Panc1 (cell line): Measurements from ENCODE around the gene SMPD1. TPM values are rescaled to one million over a fixed set of nuclear protein-coding genes. Genes with fewer than 3 reads are reported as not detected.

ENCODE experiments used
- ATAC-seq: fragments of 200-7000 bp; cut with Tn5 transposase; 2 replicates; pipeline ENCODE4 v1.9.1; 2020; ENCODE audit warnings: mild to moderate bottlenecking, moderate library complexity
- BruUV-seq: library from RNA; stranded (reverse); fragments of 400-500 nt; replicated peaks from 2 replicates; lab custom pipeline; 2021; lab: Mats Ljungman, UMichigan
- CTCF ChIA-PET: fragments of 300-600 bp; sonication (Branson Sonifier 250); formaldehyde crosslinking; loops from one replicate; lab custom pipeline; 2022; ENCODE audit warnings: antibody characterized with exemption; lab: Charles Lee
- POLR2A ChIA-PET: fragments of 300-600 bp; sonication (Branson Sonifier 250); formaldehyde crosslinking; loops from one replicate; lab custom pipeline; 2022; ENCODE audit warnings: antibody characterized with exemption; lab: Charles Lee
- DNase-seq: peaks from one replicate; pipeline ENCODE4 v3.0.0-alpha.2; 2010; ENCODE audit warnings: low read depth, low spot score
- H3K27ac ChIP-seq: 2 replicates; pipeline ENCODE4 v1.5.1; 2011; ENCODE audit warnings: mild to moderate bottlenecking, low read length, inconsistent platforms
- H3K27me3 ChIP-seq: fragments of 200-500 bp; sonication (Bioruptor generic); 2 replicates; pipeline ENCODE4 v1.6.0; 2014; ENCODE audit warnings: low read length, inconsistent platforms; ENCODE audit not compliant: control insufficient read depth, insufficient read depth
- H3K36me3 ChIP-seq: fragments of 200-500 bp; sonication (Bioruptor generic); 2 replicates; pipeline ENCODE4 v1.5.1; 2014; ENCODE audit warnings: inconsistent platforms, mild to moderate bottlenecking, low read length, moderate library complexity; ENCODE audit not compliant: control insufficient read depth, insufficient read depth
- H3K4me1 ChIP-seq: 2 replicates; pipeline ENCODE4 v1.5.1; 2011; ENCODE audit warnings: inconsistent platforms, mild to moderate bottlenecking, low read length, moderate library complexity; ENCODE audit not compliant: control insufficient read depth, insufficient read depth
- H3K4me3 ChIP-seq, 2 experiments: 2 replicates each; pipeline ENCODE4 v1.5.1; 2011 to 2012; ENCODE audit warnings: low read depth in 2 of 2, low read length in 2 of 2, mild to moderate bottlenecking in 2 of 2, inconsistent platforms in 1 of 2, moderate library complexity in 1 of 2
- H3K9me3 ChIP-seq: fragments of 200-500 bp; sonication (Bioruptor generic); 2 replicates; pipeline ENCODE4 v1.5.1; 2014; ENCODE audit warnings: low read depth, mild to moderate bottlenecking, inconsistent platforms, low read length, moderate library complexity; ENCODE audit not compliant: control insufficient read depth, insufficient read depth
- CTCF ChIP-seq: fragments of 450-650 bp; IDR thresholded peaks from 2 replicates; pipeline ENCODE4 v1.5.1; 2017; ENCODE audit warnings: mild to moderate bottlenecking
- POLR2AphosphoS5 ChIP-seq: IDR thresholded peaks from 2 replicates; pipeline ENCODE4 v1.6.1; 2012; ENCODE audit warnings: mild to moderate bottlenecking, low read depth, low read length, moderate library complexity
- SIN3A ChIP-seq: IDR thresholded peaks from 2 replicates; pipeline ENCODE4 v1.6.1; 2012; ENCODE audit warnings: low read depth, mild to moderate bottlenecking, low read length, moderate library complexity, borderline replicate concordance; ENCODE audit not compliant: insufficient read depth
- TCF7L2 ChIP-seq: IDR thresholded peaks from 2 replicates; pipeline ENCODE4 v1.6.1; 2011; ENCODE audit warnings: mild to moderate bottlenecking, low read depth, low read length, inconsistent platforms
- in situ Hi-C: cut with HindIII; loops from 2 replicates; pipeline ENCODE4 v1.10.0; 2016; ENCODE audit warnings: low sequenced_read_pairs, low pct_unique_long_range_greater_than_20kb
- intact Hi-C: fragments of 100-400 bp; cut with micrococcal nuclease; formaldehyde crosslinking; loops from one replicate; pipeline ENCODE4 v1.10.0; 2022; ENCODE audit not compliant: unreplicated experiment
- total RNA-seq: library from RNA; stranded (reverse); gene quantifications from one replicate; pipeline ENCODE4 v1.2.1, GENCODE V29; 2021; ENCODE audit not compliant: unreplicated experiment
- TF ChIP-seq, protein P1 (sequence below), 2 experiments: IDR thresholded peaks; 2 replicates each; pipeline ENCODE4 v1.6.1; 2011 to 2012; ENCODE audit warnings: low read depth in 2 of 2, control low read depth in 1 of 2, low read length in 1 of 2, mild to moderate bottlenecking in 1 of 2, moderate library complexity in 1 of 2; ENCODE audit not compliant: insufficient read depth in 1 of 2

Gene SMPD1
- total RNA-seq, 1 experiment from 2014 or later: 20.0 TPM

- DNase-seq: no peak
- intact Hi-C loops (no loop called here), in situ Hi-C loops (no loop called here)
- Histone ChIP-seq H3K9me3 (no peaks in the 10 kb centered on the region), H3K4me1 (no peaks in the 10 kb centered on the region), H3K27ac (no peak overlapping the region), H3K36me3 (no peaks in the 10 kb centered on the region), H3K4me3 (no peak overlapping the region), H3K27me3 (no peaks in the 10 kb centered on the region; the same call in 1 of the 2 replicates)
- ChIA-PET POLR2A (no interaction called here), CTCF (interaction anchor here (1.3 kb wide), 1 partner anchor 23 kb away, joined by 5 read pairs; no protein-coding TSS in a partner anchor)
- no peak for ATAC-seq
- TF ChIP-seq, protein P1, sequence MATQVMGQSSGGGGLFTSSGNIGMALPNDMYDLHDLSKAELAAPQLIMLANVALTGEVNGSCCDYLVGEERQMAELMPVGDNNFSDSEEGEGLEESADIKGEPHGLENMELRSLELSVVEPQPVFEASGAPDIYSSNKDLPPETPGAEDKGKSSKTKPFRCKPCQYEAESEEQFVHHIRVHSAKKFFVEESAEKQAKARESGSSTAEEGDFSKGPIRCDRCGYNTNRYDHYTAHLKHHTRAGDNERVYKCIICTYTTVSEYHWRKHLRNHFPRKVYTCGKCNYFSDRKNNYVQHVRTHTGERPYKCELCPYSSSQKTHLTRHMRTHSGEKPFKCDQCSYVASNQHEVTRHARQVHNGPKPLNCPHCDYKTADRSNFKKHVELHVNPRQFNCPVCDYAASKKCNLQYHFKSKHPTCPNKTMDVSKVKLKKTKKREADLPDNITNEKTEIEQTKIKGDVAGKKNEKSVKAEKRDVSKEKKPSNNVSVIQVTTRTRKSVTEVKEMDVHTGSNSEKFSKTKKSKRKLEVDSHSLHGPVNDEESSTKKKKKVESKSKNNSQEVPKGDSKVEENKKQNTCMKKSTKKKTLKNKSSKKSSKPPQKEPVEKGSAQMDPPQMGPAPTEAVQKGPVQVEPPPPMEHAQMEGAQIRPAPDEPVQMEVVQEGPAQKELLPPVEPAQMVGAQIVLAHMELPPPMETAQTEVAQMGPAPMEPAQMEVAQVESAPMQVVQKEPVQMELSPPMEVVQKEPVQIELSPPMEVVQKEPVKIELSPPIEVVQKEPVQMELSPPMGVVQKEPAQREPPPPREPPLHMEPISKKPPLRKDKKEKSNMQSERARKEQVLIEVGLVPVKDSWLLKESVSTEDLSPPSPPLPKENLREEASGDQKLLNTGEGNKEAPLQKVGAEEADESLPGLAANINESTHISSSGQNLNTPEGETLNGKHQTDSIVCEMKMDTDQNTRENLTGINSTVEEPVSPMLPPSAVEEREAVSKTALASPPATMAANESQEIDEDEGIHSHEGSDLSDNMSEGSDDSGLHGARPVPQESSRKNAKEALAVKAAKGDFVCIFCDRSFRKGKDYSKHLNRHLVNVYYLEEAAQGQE (IDR thresholded peaks at IDR 0.05; ENCODE audit: insufficient read depth in 1 of 2, low read depth in 2 of 2, low read length in 1 of 2): no peak
- BruUV-seq: no TSS peak
Observed at GRCh38 chr11:6402561-6402981, 12.3 kb downstream of the SMPD1 start.

- POLR2A ChIA-PET: interaction anchor here (0.5 kb wide), 1 partner anchor 28 kb away, joined by 6 read pairs; no protein-coding TSS in a partner anchor
- DNase-seq (no peak), ATAC-seq (no peak)
- no peaks in the 10 kb centered on the region for H3K4me1 ChIP-seq
- CTCF ChIA-PET: no interaction called here
- no TSS peak for BruUV-seq
- in situ Hi-C loops: no loop called here
- no peak overlapping the region for H3K4me3 ChIP-seq
- no peaks in the 10 kb centered on the region for H3K27me3 ChIP-seq
- no peak overlapping the region for H3K27ac ChIP-seq
- TF ChIP-seq CTCF (no peak), SIN3A (no peak), POLR2AphosphoS5 (no peak), TCF7L2 (no peak)
- TF ChIP-seq, protein P1 (IDR thresholded peaks at IDR 0.05; ENCODE audit: insufficient read depth in 1 of 2, low read depth in 2 of 2, low read length in 1 of 2): no peak
- H3K36me3 ChIP-seq: no peaks in the 10 kb centered on the region
- intact Hi-C loops: no loop called here
- no peaks in the 10 kb centered on the region for H3K9me3 ChIP-seq
Observed at GRCh38 chr11:6403539-6403938, 13.3 kb downstream of the SMPD1 start.
